Measurements from ENCODE around the gene DIDO1. TPM values are rescaled to one million over a fixed set of nuclear protein-coding genes. Genes with fewer than 3 reads are reported as not detected.
A peak's percentile ranks its signal among the peaks of the same experiment; 100 is the strongest.

DIDO1 gene
- total and polyA plus RNA-seq, 2 of the 13 experiments (the other 11 are each of a cell fraction or from before 2014, with no cell fraction given) = 75.0 to 75.1 TPM

DNA sequence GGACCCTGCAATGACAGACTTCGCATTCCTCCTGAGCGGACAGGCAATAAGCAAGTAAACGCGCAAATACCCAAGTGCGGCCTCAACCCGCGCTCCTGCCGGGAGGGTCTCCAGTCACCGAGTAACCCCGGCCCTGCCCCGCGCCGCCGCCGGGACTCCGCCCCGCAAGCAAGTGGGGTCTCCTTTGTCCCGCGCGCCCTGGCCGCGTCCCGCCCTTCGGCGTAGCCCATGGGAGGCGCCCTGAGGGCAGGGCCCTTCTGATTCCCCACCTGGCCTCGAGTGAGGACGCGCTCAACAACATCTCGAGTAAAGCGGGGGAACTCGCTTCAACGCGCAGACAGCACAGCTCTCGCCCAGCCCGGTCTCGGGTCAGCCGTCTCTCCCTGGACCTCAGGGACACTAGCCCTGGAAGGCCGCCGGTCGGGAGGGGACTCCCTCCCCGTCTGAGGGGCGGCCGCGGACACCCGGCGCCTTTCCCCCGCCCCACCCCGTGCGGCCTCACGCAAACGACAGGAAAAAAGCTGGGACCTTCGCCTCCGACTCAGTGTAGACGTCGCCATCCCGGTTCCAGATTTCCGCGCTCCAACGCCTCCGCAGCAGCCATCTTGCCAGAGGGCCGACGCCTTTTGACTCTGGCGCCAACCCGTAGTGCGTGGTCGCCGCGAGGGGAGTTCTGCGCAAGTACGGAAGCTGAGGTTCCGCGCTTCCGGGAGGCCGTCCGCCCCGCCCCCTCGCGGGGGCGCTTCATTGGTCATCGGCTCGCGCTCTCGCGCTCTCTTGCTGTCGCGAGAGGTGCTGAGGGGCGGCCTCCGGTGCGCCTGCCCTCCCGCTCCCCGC, 11.2 kb upstream of the DIDO1 start (continued):
- no peak for TF ChIP-seq STAT6 (CRISPR knock-in tag; IDR thresholded peaks at IDR 0.05; ENCODE audit: borderline replicate concordance)
- TF ChIP-seq HNRNPH1 (optimal IDR thresholded peaks at IDR 0.05; ENCODE audit: low read depth, low read length) = peak; percentile 54
- TF ChIP-seq, protein P1, sequence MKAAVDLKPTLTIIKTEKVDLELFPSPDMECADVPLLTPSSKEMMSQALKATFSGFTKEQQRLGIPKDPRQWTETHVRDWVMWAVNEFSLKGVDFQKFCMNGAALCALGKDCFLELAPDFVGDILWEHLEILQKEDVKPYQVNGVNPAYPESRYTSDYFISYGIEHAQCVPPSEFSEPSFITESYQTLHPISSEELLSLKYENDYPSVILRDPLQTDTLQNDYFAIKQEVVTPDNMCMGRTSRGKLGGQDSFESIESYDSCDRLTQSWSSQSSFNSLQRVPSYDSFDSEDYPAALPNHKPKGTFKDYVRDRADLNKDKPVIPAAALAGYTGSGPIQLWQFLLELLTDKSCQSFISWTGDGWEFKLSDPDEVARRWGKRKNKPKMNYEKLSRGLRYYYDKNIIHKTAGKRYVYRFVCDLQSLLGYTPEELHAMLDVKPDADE (CRISPR knock-in tag; IDR thresholded peaks at IDR 0.05) = no peak
- peak; percentile 80 for TF ChIP-seq ZMYM4 (CRISPR knock-in tag; IDR thresholded peaks at IDR 0.05)
- no peak for TF ChIP-seq ZMAT5 (CRISPR knock-in tag; IDR thresholded peaks at IDR 0.05; ENCODE audit: borderline replicate concordance, low read depth)
- TF ChIP-seq MXI1 (IDR thresholded peaks at IDR 0.05; ENCODE audit: borderline replicate concordance, low read depth, low read length) = peak; percentile 99
- no peak for TF ChIP-seq MAFF (IDR thresholded peaks at IDR 0.05; ENCODE audit: low read depth, low read length)
- TF ChIP-seq GFI1 (CRISPR knock-in tag; IDR thresholded peaks at IDR 0.05; ENCODE audit: borderline replicate concordance) = peak; percentile 72; the same call in 1 of the 2 replicates
- peak; percentile 96 for TF ChIP-seq PHF8 (CRISPR knock-in tag; IDR thresholded peaks at IDR 0.05)
- TF ChIP-seq TFDP1 (CRISPR knock-in tag; IDR thresholded peaks at IDR 0.05; ENCODE audit: borderline replicate concordance) = peak; percentile 97
- TF ChIP-seq, protein P2, sequence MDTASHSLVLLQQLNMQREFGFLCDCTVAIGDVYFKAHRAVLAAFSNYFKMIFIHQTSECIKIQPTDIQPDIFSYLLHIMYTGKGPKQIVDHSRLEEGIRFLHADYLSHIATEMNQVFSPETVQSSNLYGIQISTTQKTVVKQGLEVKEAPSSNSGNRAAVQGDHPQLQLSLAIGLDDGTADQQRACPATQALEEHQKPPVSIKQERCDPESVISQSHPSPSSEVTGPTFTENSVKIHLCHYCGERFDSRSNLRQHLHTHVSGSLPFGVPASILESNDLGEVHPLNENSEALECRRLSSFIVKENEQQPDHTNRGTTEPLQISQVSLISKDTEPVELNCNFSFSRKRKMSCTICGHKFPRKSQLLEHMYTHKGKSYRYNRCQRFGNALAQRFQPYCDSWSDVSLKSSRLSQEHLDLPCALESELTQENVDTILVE (CRISPR knock-in tag; IDR thresholded peaks at IDR 0.05) = peak; percentile 98
- TF ChIP-seq, protein P3, sequence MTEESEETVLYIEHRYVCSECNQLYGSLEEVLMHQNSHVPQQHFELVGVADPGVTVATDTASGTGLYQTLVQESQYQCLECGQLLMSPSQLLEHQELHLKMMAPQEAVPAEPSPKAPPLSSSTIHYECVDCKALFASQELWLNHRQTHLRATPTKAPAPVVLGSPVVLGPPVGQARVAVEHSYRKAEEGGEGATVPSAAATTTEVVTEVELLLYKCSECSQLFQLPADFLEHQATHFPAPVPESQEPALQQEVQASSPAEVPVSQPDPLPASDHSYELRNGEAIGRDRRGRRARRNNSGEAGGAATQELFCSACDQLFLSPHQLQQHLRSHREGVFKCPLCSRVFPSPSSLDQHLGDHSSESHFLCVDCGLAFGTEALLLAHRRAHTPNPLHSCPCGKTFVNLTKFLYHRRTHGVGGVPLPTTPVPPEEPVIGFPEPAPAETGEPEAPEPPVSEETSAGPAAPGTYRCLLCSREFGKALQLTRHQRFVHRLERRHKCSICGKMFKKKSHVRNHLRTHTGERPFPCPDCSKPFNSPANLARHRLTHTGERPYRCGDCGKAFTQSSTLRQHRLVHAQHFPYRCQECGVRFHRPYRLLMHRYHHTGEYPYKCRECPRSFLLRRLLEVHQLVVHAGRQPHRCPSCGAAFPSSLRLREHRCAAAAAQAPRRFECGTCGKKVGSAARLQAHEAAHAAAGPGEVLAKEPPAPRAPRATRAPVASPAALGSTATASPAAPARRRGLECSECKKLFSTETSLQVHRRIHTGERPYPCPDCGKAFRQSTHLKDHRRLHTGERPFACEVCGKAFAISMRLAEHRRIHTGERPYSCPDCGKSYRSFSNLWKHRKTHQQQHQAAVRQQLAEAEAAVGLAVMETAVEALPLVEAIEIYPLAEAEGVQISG (CRISPR knock-in tag; IDR thresholded peaks at IDR 0.05) = peak; percentile 98
- TF ChIP-seq ZNF782 (CRISPR knock-in tag; IDR thresholded peaks at IDR 0.05; ENCODE audit: borderline replicate concordance) = peak; percentile 99; the same call in 1 of the 2 replicates
- TF ChIP-seq, protein P4, sequence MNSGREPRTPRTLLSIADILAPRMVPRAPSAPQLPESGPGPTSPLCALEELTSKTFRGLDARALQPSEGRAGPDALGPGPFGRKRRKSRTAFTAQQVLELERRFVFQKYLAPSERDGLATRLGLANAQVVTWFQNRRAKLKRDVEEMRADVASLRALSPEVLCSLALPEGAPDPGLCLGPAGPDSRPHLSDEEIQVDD (CRISPR knock-in tag; IDR thresholded peaks at IDR 0.05; ENCODE audit: borderline replicate concordance) = peak; percentile 92; the same call in 1 of the 2 replicates
- TF ChIP-seq SMAD9 (CRISPR knock-in tag; IDR thresholded peaks at IDR 0.05) = no peak
- TF ChIP-seq BCL6 (CRISPR knock-in tag; IDR thresholded peaks at IDR 0.05) = peak; percentile 72
- TF ChIP-seq ZNF766 (CRISPR knock-in tag; IDR thresholded peaks at IDR 0.05; ENCODE audit: borderline replicate concordance) = peak; percentile 91; the same call in 1 of the 2 replicates
- peak; percentile 96; the same call in 1 of the 2 replicates for TF ChIP-seq ZNF558 (CRISPR knock-in tag; IDR thresholded peaks at IDR 0.05; ENCODE audit: borderline replicate concordance)

Measured in HepG2 (cell line).